ENCODE measurements around the gene LRRC8D. TPM values are rescaled to one million over a fixed set of nuclear protein-coding genes. Genes with fewer than 3 reads are reported as not detected.

The LRRC8D gene
- total RNA-seq, 1 donor from 2014 or later = 17.0 TPM

DNA sequence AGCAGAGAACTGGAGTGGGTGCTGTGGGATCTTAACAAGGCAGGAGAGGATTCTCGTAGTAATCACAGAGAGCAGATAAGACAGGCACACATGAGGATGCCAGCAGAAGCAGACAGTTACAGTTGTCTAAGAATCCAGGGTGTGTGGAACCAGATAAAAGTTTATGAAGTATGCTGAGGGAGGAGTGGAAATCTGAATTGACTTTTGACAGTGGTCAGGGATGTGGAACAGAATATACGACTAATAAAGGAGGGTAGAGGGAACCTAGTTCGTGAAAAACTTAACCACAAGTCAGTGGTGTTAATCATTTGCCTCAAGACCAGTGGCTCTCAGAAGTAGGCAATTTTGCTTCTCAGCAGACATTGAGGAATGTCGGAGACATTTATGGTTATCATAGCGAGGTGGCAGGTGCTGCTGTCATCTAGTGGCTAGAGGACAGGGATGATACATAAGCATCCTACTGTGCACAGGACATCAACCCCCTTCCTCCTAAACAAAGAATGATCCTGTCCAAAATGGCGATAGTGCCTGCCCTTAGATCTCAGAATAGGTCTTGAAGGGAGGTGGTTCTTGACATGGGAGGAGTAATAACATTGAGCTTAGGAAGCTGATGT is 3.0 kb downstream of the LRRC8D start:
- DNase-seq (no peak), ATAC-seq (no peak)
- H3K27me3 ChIP-seq = no peaks in the 10 kb centered on the region
- intact Hi-C loops (cut with DNase I) = no loop called here
- H3K36me3 ChIP-seq = no peaks in the 10 kb centered on the region
- H3K4me3 ChIP-seq = no peak overlapping the region
- no peaks in the 10 kb centered on the region for H3K9me3 ChIP-seq
- H3K4me1 ChIP-seq = peaks cover 23% of the 10 kb centered on the region
- no peak overlapping the region for H3K27ac ChIP-seq
- TF ChIP-seq, protein P1, sequence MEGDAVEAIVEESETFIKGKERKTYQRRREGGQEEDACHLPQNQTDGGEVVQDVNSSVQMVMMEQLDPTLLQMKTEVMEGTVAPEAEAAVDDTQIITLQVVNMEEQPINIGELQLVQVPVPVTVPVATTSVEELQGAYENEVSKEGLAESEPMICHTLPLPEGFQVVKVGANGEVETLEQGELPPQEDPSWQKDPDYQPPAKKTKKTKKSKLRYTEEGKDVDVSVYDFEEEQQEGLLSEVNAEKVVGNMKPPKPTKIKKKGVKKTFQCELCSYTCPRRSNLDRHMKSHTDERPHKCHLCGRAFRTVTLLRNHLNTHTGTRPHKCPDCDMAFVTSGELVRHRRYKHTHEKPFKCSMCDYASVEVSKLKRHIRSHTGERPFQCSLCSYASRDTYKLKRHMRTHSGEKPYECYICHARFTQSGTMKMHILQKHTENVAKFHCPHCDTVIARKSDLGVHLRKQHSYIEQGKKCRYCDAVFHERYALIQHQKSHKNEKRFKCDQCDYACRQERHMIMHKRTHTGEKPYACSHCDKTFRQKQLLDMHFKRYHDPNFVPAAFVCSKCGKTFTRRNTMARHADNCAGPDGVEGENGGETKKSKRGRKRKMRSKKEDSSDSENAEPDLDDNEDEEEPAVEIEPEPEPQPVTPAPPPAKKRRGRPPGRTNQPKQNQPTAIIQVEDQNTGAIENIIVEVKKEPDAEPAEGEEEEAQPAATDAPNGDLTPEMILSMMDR (IDR thresholded peaks at IDR 0.05) = no peak

DNA sequence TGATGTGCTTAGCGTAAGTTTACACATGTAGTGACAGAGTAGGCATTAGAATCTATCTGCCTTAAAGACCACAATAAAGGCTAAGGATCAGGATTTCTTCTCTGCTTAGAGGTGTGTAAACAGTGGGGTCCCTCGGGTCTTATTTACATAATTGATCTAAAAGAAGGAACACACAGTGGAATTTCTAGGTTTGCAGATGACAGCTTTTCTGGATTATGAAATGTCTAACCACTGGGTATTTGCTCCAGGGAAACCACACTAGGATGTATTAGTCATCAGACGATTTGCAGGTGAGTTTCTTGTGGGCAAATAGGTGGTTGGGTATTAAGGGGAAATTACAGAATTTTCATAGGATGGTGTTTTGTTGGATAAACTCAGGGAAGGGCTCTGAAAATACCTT is 5.8 kb downstream of the LRRC8D start:
- TF ChIP-seq, protein P1 (IDR thresholded peaks at IDR 0.05) = no peak
- Histone ChIP-seq H3K4me3 (no peak overlapping the region), H3K9me3 (no peaks in the 10 kb centered on the region), H3K4me1 (peaks cover 23% of the 10 kb centered on the region), H3K27ac (no peak overlapping the region), H3K27me3 (no peaks in the 10 kb centered on the region), H3K36me3 (no peaks in the 10 kb centered on the region)
- intact Hi-C loops (cut with DNase I) = no loop called here
- ATAC-seq (no peak), DNase-seq (no peak)

DNA sequence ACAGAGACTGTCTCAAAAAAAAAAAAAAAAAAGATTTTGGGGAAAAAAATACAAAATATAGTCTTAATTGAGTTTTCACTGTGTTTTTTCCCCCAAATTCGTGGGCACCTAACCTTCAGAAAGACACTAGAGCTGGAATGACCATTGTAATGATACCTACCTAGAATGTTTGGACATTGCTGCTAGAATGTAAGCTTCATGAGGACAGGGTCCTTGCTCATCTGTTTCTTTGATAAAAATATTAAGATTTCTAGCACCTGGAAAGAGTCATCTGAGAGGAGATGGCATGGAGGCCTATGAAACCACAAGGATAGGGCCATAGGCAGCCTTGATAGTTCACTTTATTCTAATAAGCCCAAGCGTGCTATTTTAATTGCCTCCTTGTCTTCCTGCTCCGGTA is 6.5 kb downstream of the LRRC8D start:
- Histone ChIP-seq H3K9me3 (no peaks in the 10 kb centered on the region), H3K27ac (no peak overlapping the region), H3K4me3 (no peak overlapping the region), H3K4me1 (peaks cover 23% of the 10 kb centered on the region), H3K36me3 (no peaks in the 10 kb centered on the region), H3K27me3 (no peaks in the 10 kb centered on the region)
- DNase-seq (no peak), ATAC-seq (no peak)
- TF ChIP-seq, protein P1 (IDR thresholded peaks at IDR 0.05) = no peak
- intact Hi-C loops (cut with DNase I) = no loop called here

DNA sequence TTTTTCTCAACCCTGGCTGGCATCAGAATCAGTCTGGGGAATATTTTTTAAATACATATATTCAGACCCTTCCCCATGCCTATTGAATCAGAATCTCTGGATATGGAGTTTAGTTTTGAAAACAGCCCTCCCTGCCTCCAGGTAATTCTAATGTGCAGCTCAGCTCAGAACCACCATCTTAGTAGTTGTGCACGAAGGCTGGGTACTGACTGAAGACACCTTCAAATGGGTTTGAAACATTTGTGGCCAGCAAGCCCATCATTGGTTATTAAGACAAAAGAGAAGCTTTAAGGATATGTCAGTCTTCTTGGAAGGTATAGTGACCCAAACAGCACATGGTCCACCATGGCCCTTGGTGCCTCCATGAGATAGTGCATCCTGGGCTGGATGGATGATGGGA is 7.1 kb downstream of the LRRC8D start:
- DNase-seq = no peak
- intact Hi-C loops (cut with DNase I) = no loop called here
- TF ChIP-seq, protein P1 (IDR thresholded peaks at IDR 0.05) = no peak
- Histone ChIP-seq H3K4me1 (peaks cover 23% of the 10 kb centered on the region), H3K27me3 (no peaks in the 10 kb centered on the region), H3K27ac (no peak overlapping the region), H3K36me3 (no peaks in the 10 kb centered on the region), H3K4me3 (no peak overlapping the region), H3K9me3 (no peaks in the 10 kb centered on the region)
- no peak for ATAC-seq

DNA sequence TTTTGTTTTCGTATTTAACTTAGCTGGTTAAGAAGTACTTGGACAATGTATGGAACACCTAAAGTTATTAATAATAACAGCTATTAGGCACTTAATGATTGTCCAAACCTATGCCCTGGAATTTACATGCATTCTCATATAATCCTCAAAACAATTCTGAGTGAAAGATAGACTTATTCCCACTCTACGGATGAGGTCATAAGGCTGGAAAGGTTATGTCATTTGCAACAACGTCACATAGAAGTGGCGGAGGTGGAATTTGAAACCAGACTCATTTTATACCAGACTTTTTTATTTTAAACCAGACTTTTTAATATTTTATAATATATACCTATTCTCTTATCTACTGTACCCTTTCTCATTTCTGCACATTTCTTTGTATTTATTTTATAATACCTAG is 8.4 kb downstream of the LRRC8D start:
- no peak for ATAC-seq
- Histone ChIP-seq H3K27ac (no peak overlapping the region), H3K4me3 (no peak overlapping the region), H3K36me3 (no peaks in the 10 kb centered on the region), H3K9me3 (no peaks in the 10 kb centered on the region), H3K4me1 (peaks cover 13% of the 10 kb centered on the region), H3K27me3 (no peaks in the 10 kb centered on the region)
- intact Hi-C loops (cut with DNase I) = no loop called here
- TF ChIP-seq, protein P1 (IDR thresholded peaks at IDR 0.05) = no peak
- DNase-seq = no peak

Data from upper lobe of right lung (tissue), 1 donor.